ENCODE data around the gene ZNF787.

- TF ChIP-seq CTCF (IDR thresholded peaks at IDR 0.05; ENCODE audit: insufficient read depth, low read length, poor library complexity, severe bottlenecking): no peak
- TF ChIP-seq EZH2phosphoT487 (conservative IDR thresholded peaks at IDR 0.05; ENCODE audit: low read length): no peak
Observed at GRCh38 chr19:56145698-56146097, 24.6 kb upstream of the ZNF787 start.
